NCI-H1436 treated with DMSO at 0.1 percent for 48 hours (cell line): ENCODE measurements around the gene CHD2.
"Not testable (repeated sequence)": the region's sequence is repeated elsewhere in the genome, so short reads cannot be mapped to it uniquely, and the experiment has no call there.

Experiments used
- DNase-seq: peaks from one replicate; lab custom pipeline; 2025; lab: John Stamatoyannopoulos, UW

The CHD2 gene

GRCh38 chr15:92899948-92900730, at the start of gene CHD2:
Gene CHD2, plus strand, starts transcription at chr15:92900324. Its CDS starts 914 bp downstream, at chr15:92901238.
- DNase-seq, result peak; percentile 90

GRCh38 chr15:92853222-92853621, 46.9 kb upstream of the CHD2 start:
- DNase-seq, result no peak

GRCh38 chr15:92861742-92862141, 38.4 kb upstream of the CHD2 start:
- DNase-seq, result no peak

- DNase-seq, result no peak
These were observed 35.9 kb upstream of the CHD2 start for GRCh38 chr15:92864127-92864814.

- DNase-seq, result no peak
These were observed 30.7 kb upstream of the CHD2 start for GRCh38 chr15:92869263-92869940.

- no peak for DNase-seq
These were observed 30.0 kb upstream of the CHD2 start for GRCh38 chr15:92870010-92870591.

GRCh38 chr15:92872967-92873366, 27.2 kb upstream of the CHD2 start:
- not testable (repeated sequence) for DNase-seq

GRCh38 chr15:92877000-92877399, 23.1 kb upstream of the CHD2 start:
- no peak for DNase-seq

GRCh38 chr15:92877416-92877815, 22.7 kb upstream of the CHD2 start:
- no peak for DNase-seq

- DNase-seq, result peak; percentile 66
These were observed 21.5 kb upstream of the CHD2 start for GRCh38 chr15:92878593-92879053.

- no peak for DNase-seq
These were observed 20.0 kb upstream of the CHD2 start for GRCh38 chr15:92879949-92880725.

- DNase-seq, result no peak
These were observed 19.3 kb upstream of the CHD2 start for GRCh38 chr15:92880796-92881195.

- no peak for DNase-seq
These were observed 18.8 kb upstream of the CHD2 start for GRCh38 chr15:92881211-92881754.

GRCh38 chr15:92881802-92882696, 18.1 kb upstream of the CHD2 start:
- DNase-seq, result peak; percentile 97

GRCh38 chr15:92882697-92883162, 17.4 kb upstream of the CHD2 start:
- no peak for DNase-seq

- DNase-seq, result no peak
These were observed 16.8 kb upstream of the CHD2 start for GRCh38 chr15:92883163-92883875.

- DNase-seq, result no peak
These were observed 16.2 kb upstream of the CHD2 start for GRCh38 chr15:92883876-92884435.

- no peak for DNase-seq
These were observed 15.5 kb upstream of the CHD2 start for GRCh38 chr15:92884436-92885223.
